ENCODE results near the gene GLT8D1. TPM values are rescaled to one million over a fixed set of nuclear protein-coding genes. Genes with fewer than 3 reads are reported as not detected.

GLT8D1 gene
- total RNA-seq, 2 experiments from 2014 or later = 37.0 to 46.3 TPM

DNA sequence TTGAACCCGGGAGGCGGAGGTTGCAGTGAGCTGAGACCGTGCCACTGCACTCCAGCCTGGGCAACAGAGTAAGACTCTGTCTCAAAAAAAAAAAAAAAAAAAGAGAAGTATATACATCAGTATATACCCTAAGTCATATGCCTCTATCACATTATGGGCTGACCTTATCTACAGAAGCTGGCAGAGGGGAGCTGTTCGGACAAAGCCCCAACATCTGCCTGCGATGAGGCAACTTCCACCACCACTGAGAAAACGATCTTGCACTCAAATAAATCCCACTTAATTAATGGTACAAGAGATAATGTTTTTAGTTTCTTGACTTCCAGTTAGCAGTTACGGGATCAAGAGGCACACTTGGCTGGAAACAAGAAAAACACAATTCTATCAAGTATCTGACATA, 2.2 kb downstream of the GLT8D1 start:
- CTCF ChIA-PET = interaction anchor here (1.4 to 3.4 kb wide), 2 partner anchors 9 to 16 kb away, joined by 4 to 18 read pairs; no protein-coding TSS in a partner anchor
- peaks cover 37% of the 10 kb centered on the region for H3K4me1 Mint-ChIP-seq
- H3K36me3 Mint-ChIP-seq = peaks cover 13% of the 10 kb centered on the region
- ATAC-seq = no peak
- no peaks in the 10 kb centered on the region for H3K9me3 Mint-ChIP-seq (ENCODE audit: low read depth)
- H3K4me3 Mint-ChIP-seq = no peak overlapping the region
- H3K27me3 Mint-ChIP-seq = no peaks in the 10 kb centered on the region
- no peak overlapping the region for H3K27ac Mint-ChIP-seq
- no peak for DNase-seq

DNA sequence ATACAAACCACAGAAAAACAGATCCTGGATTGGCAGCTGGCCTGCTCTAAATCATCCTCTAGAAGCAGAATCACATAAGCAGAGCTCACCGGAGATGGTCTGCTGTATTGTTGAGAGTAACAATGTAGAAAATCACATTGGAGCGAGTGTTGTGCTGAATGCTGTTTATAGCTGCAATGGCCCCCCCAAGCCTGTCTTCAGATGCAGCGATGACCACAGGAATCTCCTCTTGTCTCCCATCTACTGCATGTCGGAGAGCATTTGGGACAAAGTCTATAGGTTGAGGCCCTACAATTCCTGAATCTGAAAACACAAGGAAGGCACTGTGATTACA, 8.0 kb downstream of the GLT8D1 start:
- Mint-ChIP-seq H3K36me3 (peaks cover 39% of the 10 kb centered on the region), H3K4me3 (no peak overlapping the region)
- CTCF ChIA-PET = no interaction called here

DNA sequence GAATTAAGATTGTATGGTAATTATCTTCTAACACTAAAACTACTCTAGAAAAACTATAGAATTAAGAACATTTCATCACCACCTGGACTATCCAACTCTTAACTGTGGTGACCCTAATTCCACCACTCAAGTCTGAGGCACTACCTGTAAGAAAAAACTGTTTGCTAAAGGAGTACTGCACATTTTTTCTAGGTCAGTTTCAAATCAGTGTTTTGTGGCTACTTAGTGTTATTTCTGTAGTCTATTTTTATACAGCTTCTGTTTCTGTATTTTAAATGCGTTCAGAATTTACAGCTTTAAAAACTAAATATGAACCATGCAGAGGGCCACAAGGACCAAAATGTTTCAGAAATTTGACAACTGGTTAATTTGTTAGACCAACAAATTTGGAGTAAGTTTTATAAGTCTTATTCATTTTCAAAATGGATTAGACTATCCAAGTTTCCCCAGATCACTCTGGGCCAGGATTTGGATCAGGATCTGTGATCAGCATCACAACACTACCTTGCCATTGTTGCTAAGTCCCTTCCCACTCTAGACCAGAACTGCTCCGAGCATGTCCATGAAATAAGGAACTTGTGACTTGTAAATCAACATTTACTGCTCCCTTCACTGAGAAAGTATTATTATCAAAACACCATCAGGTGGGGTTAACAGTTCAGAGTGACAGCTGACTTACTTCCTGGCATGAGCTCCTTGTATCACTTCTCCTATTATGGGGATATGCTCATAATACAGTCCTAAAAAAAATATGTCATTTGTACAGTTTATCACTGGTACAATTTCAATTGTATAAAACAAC, 8.6 kb downstream of the GLT8D1 start:
- peaks cover 17% of the 10 kb centered on the region for H3K4me1 Mint-ChIP-seq
- ATAC-seq (no peak), DNase-seq (no peak)
- CTCF ChIA-PET = interaction anchor here (1.1 kb wide), 1 partner anchor 9 kb away, joined by 4 read pairs; no protein-coding TSS in a partner anchor
- peak overlapping the region; percentile 52 for H3K27ac Mint-ChIP-seq
- H3K36me3 Mint-ChIP-seq = peaks cover 40% of the 10 kb centered on the region
- H3K4me3 Mint-ChIP-seq = no peak overlapping the region
- H3K27me3 Mint-ChIP-seq = no peaks in the 10 kb centered on the region
- no peaks in the 10 kb centered on the region for H3K9me3 Mint-ChIP-seq (ENCODE audit: low read depth)

More for the DNA sequence above, 8.0 kb downstream of the GLT8D1 start:
- DNase-seq (no peak), ATAC-seq (no peak)
- Mint-ChIP-seq H3K9me3 (ENCODE audit: low read depth) (no peaks in the 10 kb centered on the region), H3K27me3 (no peaks in the 10 kb centered on the region), H3K4me1 (peaks cover 18% of the 10 kb centered on the region), H3K27ac (peak overlapping the region; percentile 2)

DNA sequence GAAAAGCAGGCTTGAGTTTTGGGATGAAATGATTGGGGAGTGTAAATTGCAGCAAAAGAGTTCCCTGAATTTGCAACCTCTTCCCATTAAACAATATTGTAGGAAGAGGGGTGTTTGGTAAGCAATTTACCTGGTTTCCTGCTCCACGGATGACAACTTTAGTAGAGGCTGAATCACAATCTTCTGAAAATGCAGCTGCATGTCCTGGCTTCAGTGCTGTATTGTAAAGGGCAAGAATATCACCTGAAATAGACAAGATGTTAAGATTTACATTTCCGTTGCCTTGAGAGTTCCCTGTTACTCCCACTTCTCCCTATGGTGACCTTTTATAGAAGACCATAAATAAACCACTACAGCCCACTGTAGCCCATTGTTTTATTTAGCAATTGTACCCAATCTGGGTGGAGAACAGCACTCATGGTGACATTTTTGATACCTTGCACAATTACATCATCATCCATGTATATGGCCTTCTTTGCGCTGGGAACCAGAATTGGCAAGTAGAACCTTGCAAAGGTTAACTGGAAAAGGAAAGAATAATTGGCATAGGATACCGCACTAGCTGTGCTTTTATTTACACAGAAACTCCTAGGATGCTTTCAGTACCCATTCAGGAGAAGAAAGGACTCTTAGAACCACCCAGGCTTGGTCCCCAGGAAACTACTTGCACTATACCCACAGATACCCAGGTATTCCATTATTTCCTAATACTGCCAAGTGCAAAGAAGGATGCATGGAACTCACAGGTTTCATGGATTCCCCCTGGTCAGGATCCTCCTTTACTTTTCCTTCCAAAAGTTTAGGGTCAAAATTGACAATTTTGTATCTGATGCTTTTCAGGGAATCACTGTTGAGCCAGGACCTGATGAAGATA, 9.6 kb downstream of the GLT8D1 start:
- Mint-ChIP-seq H3K4me1 (peaks cover 18% of the 10 kb centered on the region), H3K27ac (no peak overlapping the region), H3K36me3 (peaks cover 46% of the 10 kb centered on the region), H3K27me3 (no peaks in the 10 kb centered on the region), H3K4me3 (no peak overlapping the region), H3K9me3 (ENCODE audit: low read depth) (no peaks in the 10 kb centered on the region)
- no peak for DNase-seq
- no peak for ATAC-seq
- CTCF ChIA-PET = interaction anchor here (1.1 to 4.2 kb wide), 2 partner anchors 9 kb away, joined by 4 to 18 read pairs; partner anchors contain the start of genes GLT8D1 and SPCS1

DNA sequence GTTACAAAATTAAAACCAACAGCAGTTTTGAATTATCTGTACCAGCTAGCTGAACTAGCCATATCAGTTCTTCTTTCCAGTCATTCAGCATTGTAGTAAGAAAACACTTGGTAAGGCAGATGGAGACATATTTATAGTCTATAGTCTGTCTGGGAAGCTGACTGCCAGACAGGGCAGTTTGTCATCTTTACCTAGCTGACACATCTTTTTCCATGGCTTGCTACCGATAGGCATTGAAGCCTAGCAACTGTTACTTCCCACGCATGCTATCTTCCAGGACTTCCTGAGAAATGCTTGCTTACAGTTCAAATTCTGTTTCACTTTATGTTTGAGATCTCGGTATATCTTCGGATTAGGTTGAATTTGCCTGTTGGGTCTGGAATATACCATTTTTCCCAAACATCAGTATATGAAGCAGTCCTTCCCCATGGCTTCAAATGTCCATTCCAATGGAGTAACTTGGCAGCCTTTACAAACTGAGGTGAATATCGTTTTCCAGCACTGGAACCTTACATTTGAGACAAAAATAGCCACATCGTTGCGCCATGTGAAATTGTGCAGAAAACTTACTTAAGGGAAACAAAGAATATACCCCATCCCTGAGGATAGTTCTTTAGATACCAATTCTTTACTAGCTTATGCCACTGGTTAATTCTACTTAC, 10.9 kb downstream of the GLT8D1 start:
- Mint-ChIP-seq H3K4me1 (peaks cover 26% of the 10 kb centered on the region), H3K9me3 (ENCODE audit: low read depth) (no peaks in the 10 kb centered on the region), H3K4me3 (no peak overlapping the region), H3K36me3 (peaks cover 54% of the 10 kb centered on the region), H3K27me3 (no peaks in the 10 kb centered on the region), H3K27ac (no peak overlapping the region)
- DNase-seq (no peak), ATAC-seq (no peak)
- CTCF ChIA-PET = interaction anchor here (4.2 kb wide), 1 partner anchor 10 kb away, joined by 18 read pairs; the partner anchor contains the start of genes GLT8D1 and SPCS1

DNA sequence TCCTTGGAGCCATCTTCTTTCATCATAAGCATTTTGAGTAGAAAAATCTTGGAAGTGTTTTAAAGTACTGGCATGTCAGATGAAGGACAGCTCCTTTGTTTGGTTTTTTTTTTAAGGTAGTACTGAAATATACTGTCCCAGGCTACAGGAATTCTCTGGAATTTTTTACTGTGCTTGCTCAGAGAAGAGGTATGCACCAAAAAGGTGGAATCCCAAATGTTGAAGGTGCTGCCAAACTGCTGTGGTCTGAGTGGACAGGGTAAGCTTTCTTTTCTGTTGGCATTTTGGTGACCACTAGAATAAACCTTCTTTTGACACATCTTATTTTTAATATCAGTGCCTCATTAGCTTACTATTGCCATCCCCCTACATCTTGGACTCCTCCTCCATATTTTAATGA, 12.5 kb downstream of the GLT8D1 start:
- H3K4me3 Mint-ChIP-seq = no peak overlapping the region
- CTCF ChIA-PET = interaction anchor here (4.2 kb wide), 1 partner anchor 12 kb away, joined by 18 read pairs; the partner anchor contains the start of genes GLT8D1 and SPCS1

DNA sequence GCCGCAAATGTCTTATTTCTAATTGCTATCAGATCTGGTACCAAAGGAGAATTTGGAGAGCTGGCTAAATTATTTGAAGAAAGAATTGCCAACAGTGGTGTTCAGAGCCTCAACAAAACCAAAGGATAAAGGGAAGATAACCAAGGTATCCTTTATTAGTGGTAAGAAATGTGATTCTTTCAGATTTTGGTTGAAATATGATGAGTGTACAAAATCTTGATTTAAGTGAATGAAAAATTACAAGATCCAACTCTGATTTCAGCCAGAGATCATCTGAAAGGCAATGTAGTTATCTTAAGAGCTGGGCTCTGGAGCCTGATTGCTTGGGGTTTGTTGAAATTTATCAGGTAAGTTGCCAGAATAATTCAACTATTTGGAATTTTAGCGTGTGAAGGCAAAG, 15.0 kb downstream of the GLT8D1 start:
- H3K9me3 Mint-ChIP-seq (ENCODE audit: low read depth) = no peaks in the 10 kb centered on the region
- ATAC-seq (no peak), DNase-seq (no peak)
- H3K4me1 Mint-ChIP-seq = peaks cover 51% of the 10 kb centered on the region
- H3K4me3 Mint-ChIP-seq = no peak overlapping the region
- peaks cover 74% of the 10 kb centered on the region for H3K36me3 Mint-ChIP-seq
- no peak overlapping the region for H3K27ac Mint-ChIP-seq
- CTCF ChIA-PET = no interaction called here
- H3K27me3 Mint-ChIP-seq = no peaks in the 10 kb centered on the region

More for the DNA sequence above, 12.5 kb downstream of the GLT8D1 start:
- peaks cover 39% of the 10 kb centered on the region for H3K4me1 Mint-ChIP-seq
- H3K27ac Mint-ChIP-seq = peak overlapping the region; percentile 48
- H3K27me3 Mint-ChIP-seq = no peaks in the 10 kb centered on the region
- ATAC-seq (no peak), DNase-seq (no peak)
- no peaks in the 10 kb centered on the region for H3K9me3 Mint-ChIP-seq (ENCODE audit: low read depth)
- H3K36me3 Mint-ChIP-seq = peaks cover 67% of the 10 kb centered on the region

DNA sequence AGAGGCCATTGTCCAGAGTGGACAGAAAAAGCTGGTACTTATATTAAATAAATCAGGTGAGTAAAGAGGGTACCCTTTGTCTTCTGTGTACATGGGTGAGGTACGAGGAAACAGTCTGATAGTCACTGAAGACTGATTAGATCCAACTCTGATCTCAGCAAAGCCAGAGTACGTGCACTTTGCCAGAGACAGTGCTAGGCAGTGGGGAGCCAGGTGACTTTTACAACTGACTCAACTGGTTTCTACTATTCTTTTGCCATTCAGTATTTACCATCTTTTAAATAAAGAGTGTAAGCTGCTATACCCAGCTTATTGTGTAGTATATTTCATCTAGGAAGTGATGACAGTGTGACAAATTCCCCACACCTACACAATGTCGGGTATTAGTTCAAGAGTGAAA, 16.4 kb downstream of the GLT8D1 start:
- CTCF ChIA-PET = interaction anchor here (2.0 kb wide), 1 partner anchor 54 kb away, joined by 4 read pairs; no protein-coding TSS in a partner anchor
- Mint-ChIP-seq H3K4me3 (no peak overlapping the region), H3K27ac (peak overlapping the region; percentile 66), H3K4me1 (peaks cover 58% of the 10 kb centered on the region), H3K9me3 (ENCODE audit: low read depth) (no peaks in the 10 kb centered on the region), H3K36me3 (peaks cover 65% of the 10 kb centered on the region), H3K27me3 (no peaks in the 10 kb centered on the region)
- no peak for ATAC-seq
- DNase-seq = no peak

DNA sequence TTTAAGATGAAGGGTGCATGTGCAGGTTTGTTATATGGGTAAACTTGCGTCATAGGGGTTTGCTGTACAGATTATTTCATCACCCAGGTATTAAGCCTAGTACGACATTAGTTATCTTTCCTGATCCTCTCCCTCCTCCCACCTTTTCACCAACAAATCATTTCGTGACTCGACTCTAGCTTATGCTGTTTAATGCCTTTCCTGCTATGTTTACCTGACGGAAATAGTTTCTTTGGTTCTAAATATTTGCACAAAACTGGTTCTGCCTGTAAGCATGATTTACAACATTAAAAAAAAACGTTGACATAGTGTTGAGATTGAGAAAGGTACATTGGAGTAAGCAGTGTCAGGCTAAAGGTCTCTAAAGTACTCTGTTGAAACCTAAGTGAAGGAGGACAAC, 17.3 kb downstream of the GLT8D1 start:
- Mint-ChIP-seq H3K27ac (peak overlapping the region; percentile 40), H3K4me1 (peaks cover 66% of the 10 kb centered on the region), H3K4me3 (no peak overlapping the region), H3K9me3 (ENCODE audit: low read depth) (no peaks in the 10 kb centered on the region), H3K36me3 (peaks cover 58% of the 10 kb centered on the region), H3K27me3 (no peaks in the 10 kb centered on the region)
- no peak for DNase-seq
- CTCF ChIA-PET = interaction anchor here (1.2 to 2.0 kb wide), 3 partner anchors 8 to 55 kb away, joined by 4 read pairs; no protein-coding TSS in a partner anchor
- ATAC-seq = no peak

DNA sequence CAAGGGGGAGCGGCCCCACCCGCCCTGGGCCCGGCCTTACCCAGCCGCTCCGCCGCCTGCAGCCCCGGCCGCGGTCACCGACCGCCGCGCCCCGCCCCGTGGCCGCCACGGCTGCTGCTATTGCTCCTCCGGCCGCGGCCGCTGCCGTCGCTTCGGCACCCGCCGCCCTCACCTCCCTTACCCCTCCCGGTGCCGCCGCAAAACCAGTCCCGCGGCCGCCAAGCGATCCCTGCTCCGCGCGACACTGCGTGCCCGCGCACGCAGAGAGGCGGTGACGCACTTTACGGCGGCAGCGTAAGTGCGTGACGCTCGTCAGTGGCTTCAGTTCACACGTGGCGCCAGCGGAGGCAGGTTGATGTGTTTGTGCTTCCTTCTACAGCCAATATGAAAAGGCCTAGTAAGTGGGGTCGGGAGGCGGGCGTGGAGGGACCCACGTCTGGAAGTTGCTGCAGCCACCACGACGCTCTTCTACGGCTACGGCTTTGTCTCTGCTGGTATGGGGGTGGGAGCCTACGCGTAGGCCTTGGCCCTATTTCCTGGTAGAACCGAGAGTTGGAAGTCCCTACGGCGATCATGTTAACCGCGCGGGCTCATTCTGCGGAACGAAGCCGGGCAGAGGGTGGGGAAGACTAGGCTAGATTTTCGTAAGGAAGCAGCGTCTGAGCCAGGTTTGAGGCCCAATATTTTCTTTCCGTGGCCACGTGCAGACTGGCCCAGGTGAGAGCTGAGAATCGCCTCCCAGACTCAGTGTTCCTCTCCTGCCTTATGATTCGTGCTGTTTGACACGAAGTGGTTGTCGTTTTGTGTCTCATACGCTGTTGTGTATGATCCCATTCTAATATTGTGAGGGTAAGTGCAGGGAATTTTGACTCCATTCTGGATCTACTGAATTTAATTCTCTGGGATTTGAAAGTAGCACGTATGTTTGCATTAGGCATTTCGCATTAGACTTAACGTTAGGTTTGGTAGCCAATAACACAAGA, 19.6 kb downstream of the GLT8D1 start, which contains the start of the genes GNL3 and PBRM1:
TSS of gene GNL3 (plus strand) at position 324 of the 983 bp plus-strand sequence. CDS start at position 385, 61 bp downstream.
TSS of gene PBRM1 (minus strand) at position 205 of the 983 bp plus-strand sequence.
- Mint-ChIP-seq H3K27ac (peak within 1 kb of the TSS; percentile 89), H3K36me3 (peaks cover 53% of the 10 kb centered on the region), H3K4me3 (peak within 1 kb of the TSS; percentile 93), H3K9me3 (ENCODE audit: low read depth) (no peaks in the 10 kb centered on the region), H3K27me3 (no peaks in the 10 kb centered on the region), H3K4me1 (peaks cover 76% of the 10 kb centered on the region)
- peak; percentile 82 for ATAC-seq
- CTCF ChIA-PET = interaction anchor here (0.8 kb wide), 2 partner anchors 14 to 19 kb away, joined by 3 to 5 read pairs; no protein-coding TSS in a partner anchor
- DNase-seq = peak; percentile 96

DNA sequence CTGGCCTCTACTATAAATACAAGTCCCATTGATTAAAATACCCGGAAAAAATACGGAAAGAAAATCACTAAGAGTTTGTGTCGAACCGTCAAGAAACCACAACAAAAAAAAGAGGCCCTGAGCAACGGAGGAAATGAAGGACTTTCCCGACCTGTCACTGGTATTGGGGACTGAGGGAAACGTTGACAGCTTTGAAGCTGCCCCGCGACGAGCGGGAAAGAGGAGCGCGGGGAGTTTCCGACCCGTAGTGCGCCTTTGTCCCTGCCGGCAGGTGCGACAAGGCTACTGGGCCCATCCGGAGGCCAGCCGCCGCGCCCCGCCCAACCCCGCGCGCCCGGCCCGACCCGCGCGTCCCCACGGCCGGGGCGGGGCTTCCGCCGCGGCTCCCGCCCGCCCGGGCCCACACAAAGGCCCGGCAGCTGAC, 20.3 kb downstream of the GLT8D1 start:
- peak overlapping the region; percentile 93 for H3K4me3 Mint-ChIP-seq
- DNase-seq (peak; percentile 86), ATAC-seq (peak; percentile 82)
- no peaks in the 10 kb centered on the region for H3K9me3 Mint-ChIP-seq (ENCODE audit: low read depth)
- H3K27ac Mint-ChIP-seq = peak overlapping the region; percentile 88
- peaks cover 77% of the 10 kb centered on the region for H3K4me1 Mint-ChIP-seq
- no peaks in the 10 kb centered on the region for H3K27me3 Mint-ChIP-seq
- CTCF ChIA-PET = interaction anchor here (0.8 kb wide), 1 partner anchor 158 kb away, joined by 3 read pairs; no protein-coding TSS in a partner anchor
- H3K36me3 Mint-ChIP-seq = peaks cover 50% of the 10 kb centered on the region

DNA sequence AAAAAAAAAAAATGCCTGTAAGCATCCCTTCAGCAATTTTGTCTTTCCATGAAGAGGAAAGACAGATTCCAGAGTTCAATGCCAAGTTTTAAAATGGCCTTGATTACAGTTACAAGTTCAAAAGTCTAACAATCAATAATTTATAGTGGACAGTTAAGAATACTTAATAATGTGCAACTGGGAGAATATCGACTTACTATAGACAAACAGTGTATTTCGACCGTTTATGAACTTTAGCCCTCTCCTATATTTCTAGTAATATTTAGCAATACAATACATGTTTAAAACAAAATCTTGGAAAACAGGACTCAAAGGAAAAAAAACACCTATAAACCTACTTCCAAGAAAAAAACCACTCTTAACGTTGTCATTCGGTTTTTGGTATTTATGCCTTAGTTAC, 21.4 kb downstream of the GLT8D1 start:
- ATAC-seq = no peak
- Mint-ChIP-seq H3K27ac (peak overlapping the region; percentile 88), H3K9me3 (ENCODE audit: low read depth) (no peaks in the 10 kb centered on the region), H3K4me1 (peaks cover 78% of the 10 kb centered on the region), H3K36me3 (peaks cover 51% of the 10 kb centered on the region), H3K27me3 (no peaks in the 10 kb centered on the region), H3K4me3 (peak overlapping the region; percentile 83)
- CTCF ChIA-PET = no interaction called here
- no peak for DNase-seq
